GM23248 (cell line): Measurements from ENCODE around the gene PLPP2. TPM values are rescaled to one million over a fixed set of nuclear protein-coding genes. Genes with fewer than 3 reads are reported as not detected.

Experiments used
- DNase-seq: peaks from one replicate; pipeline ENCODE4 v3.0.0-alpha.2; 2015
- H2AFZ ChIP-seq: fragments of 200-600 bp; sonication (generic); 2 replicates; pipeline ENCODE4 v1.6.1; 2016; ENCODE audit warnings: antibody characterized with exemption
- H3F3A ChIP-seq: fragments of 200-600 bp; sonication (generic); 2 replicates; pipeline ENCODE4 v1.6.1; 2016; ENCODE audit warnings: mild to moderate bottlenecking, antibody characterized with exemption, mixed run types; ENCODE audit not compliant: insufficient read depth
- H3K27ac ChIP-seq: fragments of 200-600 bp; sonication (generic); 2 replicates; pipeline ENCODE4 v1.5.1; 2016; ENCODE audit warnings: mild to moderate bottlenecking
- H3K27me3 ChIP-seq: fragments of 200-600 bp; sonication (generic); replicated peaks from 2 replicates; pipeline ENCODE4 v1.6.1; 2016; ENCODE audit warnings: mild to moderate bottlenecking; ENCODE audit not compliant: insufficient read depth
- H3K36me3 ChIP-seq: fragments of 200-600 bp; sonication (generic); 2 replicates; pipeline ENCODE4 v1.6.1; 2016; ENCODE audit warnings: low read depth, mild to moderate bottlenecking
- H3K4me1 ChIP-seq: fragments of 200-600 bp; sonication (generic); 2 replicates; pipeline ENCODE4 v1.6.1; 2016; ENCODE audit warnings: mild to moderate bottlenecking; ENCODE audit not compliant: insufficient read depth
- H3K4me2 ChIP-seq: fragments of 200-600 bp; sonication (generic); one replicate; pipeline ENCODE4 v1.6.1; 2016; ENCODE audit warnings: mild to moderate bottlenecking; ENCODE audit not compliant: unreplicated experiment
- H3K4me3 ChIP-seq: fragments of 200-600 bp; sonication (generic); 2 replicates; pipeline ENCODE4 v1.5.1; 2016; ENCODE audit warnings: mild to moderate bottlenecking
- H3K79me2 ChIP-seq: fragments of 200-600 bp; sonication (generic); 2 replicates; pipeline ENCODE4 v1.6.1; 2016; ENCODE audit warnings: mild to moderate bottlenecking; ENCODE audit not compliant: insufficient read depth
- H3K9ac ChIP-seq: fragments of 200-600 bp; sonication (generic); 2 replicates; pipeline ENCODE4 v1.6.1; 2016; ENCODE audit warnings: mild to moderate bottlenecking
- H3K9me2 ChIP-seq: fragments of 200-600 bp; sonication (generic); 2 replicates; pipeline ENCODE4 v1.6.1; 2016; ENCODE audit warnings: mixed run types, mild to moderate bottlenecking, moderate library complexity; ENCODE audit not compliant: insufficient read depth
- H3K9me3 ChIP-seq: fragments of 200-600 bp; sonication (generic); one replicate; pipeline ENCODE4 v1.6.1; 2017; ENCODE audit warnings: low read depth
- H4K20me1 ChIP-seq: fragments of 200-600 bp; sonication (generic); 2 replicates; pipeline ENCODE4 v1.6.0; 2016; ENCODE audit not compliant: insufficient read depth
- EZH2 ChIP-seq: fragments of 200-600 bp; sonication (generic); IDR thresholded peaks from 2 replicates; pipeline ENCODE4 v1.6.1; 2018; ENCODE audit warnings: antibody characterized with exemption, mild to moderate bottlenecking; ENCODE audit not compliant: insufficient read depth, poor library complexity, severe bottlenecking
- EZH2phosphoT487 ChIP-seq: fragments of 200-600 bp; sonication (generic); IDR thresholded peaks from 2 replicates; pipeline ENCODE4 v1.6.1; 2018; ENCODE audit warnings: antibody characterized with exemption, moderate library complexity, mild to moderate bottlenecking, low read depth; ENCODE audit not compliant: insufficient read depth
- WGBS, 2 experiments: methylation state at CpG; one replicate each; pipeline ENCODE4 v1.1.6; 2015 to 2017; ENCODE audit warnings: low lambda C conversion rate in 2 of 2, low coverage in 1 of 2; ENCODE audit errors: missing lambda C conversion rate in 2 of 2; 5-methylcytosine and 5-hydroxymethylcytosine counted together
- in situ Hi-C: fragments of 300-500 bp; cut with MboI; formaldehyde crosslinking; loops from 2 replicates; pipeline ENCODE4 v1.15.0; 2020
- polyA plus RNA-seq: library from polyadenylated mRNA; unstranded; fragments of >200 nt; fragmentation: Nextera tagmentation; extraction: Ambion mirVana; gene quantifications from 2 replicates; pipeline ENCODE4 v1.2.1, GENCODE V29; 2016
- total RNA-seq: library from RNA; depleted of rRNA; stranded (reverse); fragments of >200 nt; shearing (Covaris generic); gene quantifications from 2 replicates; pipeline ENCODE4 v1.2.3, GENCODE V29; 2014

The PLPP2 gene
- total and polyA plus RNA-seq, 2 experiments from 2014 or later, result 1.3 to 1.4 TPM

DNA sequence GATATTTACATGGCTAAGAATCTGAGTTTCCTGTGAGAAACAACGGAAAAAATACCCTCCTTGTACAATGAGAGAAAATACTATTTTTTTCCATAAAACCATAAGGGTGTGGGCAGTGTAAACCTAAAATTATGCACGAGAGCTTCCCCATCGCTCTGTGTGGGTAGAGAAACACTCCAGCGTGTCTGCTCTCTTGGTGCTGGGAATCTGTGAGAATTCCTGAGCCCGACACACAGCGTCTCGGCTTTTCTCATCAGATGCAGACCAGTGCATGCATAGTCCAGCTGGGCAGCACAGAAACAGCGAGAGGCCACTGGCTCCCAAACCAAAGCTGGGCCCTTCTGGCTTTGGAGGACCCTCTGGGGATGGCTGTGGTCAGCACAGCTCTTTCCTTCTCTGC lies 12.0 kb downstream of the PLPP2 start:
- Histone ChIP-seq H3K79me2 (no peaks in the 10 kb centered on the region), H3K4me3 (no peak overlapping the region), H3K9ac (no peak overlapping the region), H4K20me1 (no peaks in the 10 kb centered on the region), H3K27me3 (no peaks in the 10 kb centered on the region), H3K9me3 (no peaks in the 10 kb centered on the region), H2AFZ (no peak overlapping the region), H3K9me2 (no peaks in the 10 kb centered on the region), H3K27ac (no peak overlapping the region), H3K4me2 (no peak overlapping the region), H3K4me1 (no peaks in the 10 kb centered on the region), H3F3A (no peaks in the 10 kb centered on the region), H3K36me3 (no peaks in the 10 kb centered on the region)
- in situ Hi-C loops, result no loop called here
- WGBS, 2 experiments, result 66 to 70% methylated on average over 8 of the region's 8 CpGs
- no peak for DNase-seq
- no peak for TF ChIP-seq EZH2
- TF ChIP-seq EZH2phosphoT487, result no peak

DNA sequence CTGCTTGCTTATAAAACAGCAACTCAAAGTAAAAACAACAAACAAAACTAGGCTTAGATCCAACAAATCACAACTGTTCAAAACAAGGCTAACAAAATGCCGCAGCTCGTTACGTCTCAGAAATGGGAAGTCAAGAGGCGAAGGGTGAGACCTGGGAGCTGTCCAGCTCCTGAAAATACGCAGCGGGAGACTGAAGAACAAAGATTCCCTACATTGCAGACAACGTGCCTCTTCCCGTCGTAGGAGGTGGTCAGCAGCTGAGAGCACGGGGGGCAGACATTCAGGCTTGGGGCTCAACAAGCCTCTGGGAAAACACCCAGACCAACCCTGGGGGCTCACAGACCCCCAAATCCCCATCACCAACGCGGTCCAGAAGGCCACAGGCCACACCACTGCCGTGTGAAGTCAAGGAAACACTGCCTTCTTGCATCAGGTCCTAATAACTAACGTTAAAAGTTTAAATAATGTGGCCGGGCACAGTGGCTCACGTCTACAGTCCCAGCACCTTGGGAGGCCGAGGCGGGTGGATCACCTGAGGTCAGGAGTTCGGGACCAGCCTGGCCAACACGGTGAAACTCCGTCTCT lies 13.5 kb downstream of the PLPP2 start:
- DNase-seq, result peak; percentile 50
- Histone ChIP-seq H3K27ac (no peak overlapping the region), H3K9me3 (no peaks in the 10 kb centered on the region), H3K9ac (no peak overlapping the region), H3K4me2 (no peak overlapping the region), H3F3A (no peaks in the 10 kb centered on the region), H3K4me3 (no peak overlapping the region), H3K36me3 (no peaks in the 10 kb centered on the region), H4K20me1 (no peaks in the 10 kb centered on the region), H2AFZ (no peak overlapping the region), H3K27me3 (no peaks in the 10 kb centered on the region), H3K9me2 (no peaks in the 10 kb centered on the region), H3K79me2 (no peaks in the 10 kb centered on the region), H3K4me1 (no peaks in the 10 kb centered on the region)
- TF ChIP-seq EZH2, result no peak
- no peak for TF ChIP-seq EZH2phosphoT487
- in situ Hi-C loops, result no loop called here
- WGBS, 2 experiments, result 32 to 39% methylated on average over 20 to 21 of the region's 21 CpGs

DNA sequence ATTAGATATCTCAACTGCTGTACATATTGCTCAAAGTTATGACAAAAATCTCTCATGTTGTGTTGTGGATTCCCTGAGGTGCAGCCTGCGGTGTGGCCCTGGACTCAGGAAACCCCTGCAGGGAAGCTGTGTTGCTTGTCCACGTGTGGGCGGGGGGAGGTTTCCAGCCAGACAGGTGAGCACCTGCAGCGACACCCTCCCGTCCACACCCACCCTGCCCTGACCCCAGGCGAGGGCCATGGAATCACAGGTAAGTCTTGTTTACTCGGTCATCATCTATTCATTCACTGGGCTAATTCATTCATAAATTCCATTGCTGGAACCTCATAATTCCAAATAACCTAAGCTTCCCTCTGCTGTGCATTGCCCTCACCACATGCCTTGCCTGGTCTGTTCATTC lies 14.1 kb downstream of the PLPP2 start:
- no peaks in the 10 kb centered on the region for H3K36me3 ChIP-seq
- H3K27ac ChIP-seq, result no peak overlapping the region
- H3K9me3 ChIP-seq, result no peaks in the 10 kb centered on the region
- in situ Hi-C loops, result no loop called here
- no peaks in the 10 kb centered on the region for H3F3A ChIP-seq
- no peak overlapping the region for H2AFZ ChIP-seq
- TF ChIP-seq EZH2phosphoT487 (no peak), EZH2 (no peak)
- H3K9me2 ChIP-seq, result no peaks in the 10 kb centered on the region
- no peak overlapping the region for H3K4me2 ChIP-seq
- H3K4me1 ChIP-seq, result no peaks in the 10 kb centered on the region
- H3K9ac ChIP-seq, result no peak overlapping the region
- H3K79me2 ChIP-seq, result no peaks in the 10 kb centered on the region
- no peak for DNase-seq
- H4K20me1 ChIP-seq, result no peaks in the 10 kb centered on the region
- no peak overlapping the region for H3K4me3 ChIP-seq
- WGBS, 2 experiments, result 57 to 60% methylated on average over 5 to 7 of the region's 7 CpGs
- no peaks in the 10 kb centered on the region for H3K27me3 ChIP-seq

DNA sequence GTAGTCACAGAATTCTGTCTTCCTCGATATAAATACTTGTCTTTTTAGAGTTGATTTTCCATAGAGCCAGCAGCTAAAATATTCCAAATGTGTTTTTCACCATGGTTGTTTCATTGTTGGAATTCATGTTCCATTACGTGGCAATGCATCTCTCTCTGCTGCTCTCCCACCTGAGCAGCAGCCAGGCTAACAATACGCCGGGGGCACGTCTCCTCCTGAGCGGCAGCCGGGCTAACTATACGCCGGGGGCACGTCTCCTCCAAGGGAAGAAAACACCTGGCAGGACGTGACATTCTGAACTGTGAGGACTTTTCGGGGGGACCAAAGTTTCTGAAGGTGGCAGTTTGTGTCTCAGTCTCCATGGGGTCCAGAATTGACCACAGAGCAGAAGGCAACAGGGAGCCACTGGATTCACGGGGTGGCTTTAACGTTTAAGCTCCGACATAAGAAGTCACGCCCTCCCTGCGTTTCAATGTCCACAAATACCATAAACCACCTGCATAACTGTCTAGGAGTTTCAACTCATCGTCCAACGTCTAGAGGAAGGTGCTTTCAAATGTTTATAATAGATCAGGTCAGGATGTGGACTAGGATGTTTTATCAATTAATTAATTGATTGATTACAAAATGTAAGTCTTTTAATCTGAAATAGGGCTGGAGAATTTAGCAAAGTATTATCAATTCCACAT lies 15.1 kb downstream of the PLPP2 start:
- Histone ChIP-seq H3K27me3 (no peaks in the 10 kb centered on the region), H3K27ac (no peak overlapping the region), H3K4me3 (no peak overlapping the region), H3F3A (no peaks in the 10 kb centered on the region), H3K4me2 (no peak overlapping the region), H3K9ac (no peak overlapping the region), H3K36me3 (no peaks in the 10 kb centered on the region), H3K9me3 (no peaks in the 10 kb centered on the region), H3K9me2 (no peaks in the 10 kb centered on the region), H2AFZ (no peak overlapping the region), H3K79me2 (no peaks in the 10 kb centered on the region), H4K20me1 (no peaks in the 10 kb centered on the region), H3K4me1 (no peaks in the 10 kb centered on the region)
- in situ Hi-C loops, result no loop called here
- no peak for DNase-seq
- no peak for TF ChIP-seq EZH2phosphoT487
- no peak for TF ChIP-seq EZH2
- WGBS, 2 experiments, result 63 to 71% methylated on average over 19 of the region's 19 CpGs
